GM12878 (cell line): ENCODE measurements around the gene AQP7. TPM values are rescaled to one million over a fixed set of nuclear protein-coding genes. Genes with fewer than 3 reads are reported as not detected.

Experiments used
- ATAC-seq: fragments of 200-7000 bp; cut with Tn5 transposase; 3 replicates; pipeline ENCODE4 v1.9.1; 2020; ENCODE audit warnings: mild to moderate bottlenecking, moderate library complexity
- BruUV-seq: library from RNA; stranded (reverse); fragments of 400-500 nt; replicated peaks from 2 replicates; lab custom pipeline; 2021; lab: Mats Ljungman, UMichigan
- CTCF ChIA-PET: fragments of 300-600 bp; sonication (Branson Sonifier 250); formaldehyde crosslinking; extraction: SDS; loops from one replicate; lab custom pipeline; 2021; ENCODE audit warnings: inconsistent platforms; lab: Yijun Ruan, JAX
- POLR2A ChIA-PET: fragments of 350-600 bp; formaldehyde crosslinking; extraction: SDS; loops from one replicate; lab custom pipeline; 2021; ENCODE audit warnings: inconsistent platforms; lab: Charles Lee
- RAD21 ChIA-PET: fragments of 300-600 bp; sonication (Branson Sonifier 250); formaldehyde crosslinking; loops from one replicate; lab custom pipeline; 2023; ENCODE audit warnings: antibody characterized with exemption; ENCODE audit not compliant: unreplicated experiment; lab: Charles Lee
- SMC1A ChIA-PET: fragments of 300-600 bp; sonication (Branson Sonifier 250); formaldehyde crosslinking; loops from one replicate; lab custom pipeline; 2023; ENCODE audit not compliant: unreplicated experiment, uncharacterized antibody; lab: Charles Lee
- DNase-seq: peaks from one replicate; pipeline ENCODE4 v3.0.0-alpha.2; 2011; ENCODE audit warnings: low read depth, low spot score
- FAIRE-seq: peaks from 3 replicates; lab custom pipeline; 2011; peaks lifted over from hg19 to GRCh38; lab: Jason Lieb, UNC
- H2AFZ ChIP-seq: 2 replicates; pipeline ENCODE4 v1.6.0; 2011; ENCODE audit warnings: low read depth, low read length, control low read depth; ENCODE audit not compliant: control insufficient read depth
- H3K27ac ChIP-seq: 2 replicates; pipeline ENCODE4 v1.5.1; 2011; ENCODE audit warnings: control low read depth; ENCODE audit not compliant: control insufficient read depth, insufficient read depth
- H3K27me3 ChIP-seq, 2 experiments: replicated peaks in 1 of 2; 2 replicates each; pipeline versions ENCODE4 v1.6.0 to v1.6.1; 2011; ENCODE audit warnings: low read length in 1 of 2; ENCODE audit not compliant: control insufficient read depth in 2 of 2, insufficient read depth in 2 of 2
- H3K36me3 ChIP-seq, 2 experiments: 2 replicates each; pipeline ENCODE4 v1.5.1; 2011; ENCODE audit warnings: low read length in 1 of 2; ENCODE audit not compliant: control insufficient read depth in 2 of 2, insufficient read depth in 2 of 2
- H3K4me1 ChIP-seq: 2 replicates; pipeline ENCODE4 v1.6.1; 2011; ENCODE audit warnings: mild to moderate bottlenecking, low read length, moderate library complexity, mixed read lengths; ENCODE audit not compliant: control insufficient read depth, insufficient read depth
- H3K4me2 ChIP-seq: 2 replicates; pipeline ENCODE4 v1.6.0; 2011; ENCODE audit warnings: control low read depth; ENCODE audit not compliant: control insufficient read depth, insufficient read depth
- H3K4me3 ChIP-seq: fragments of 200-600 bp; sonication (generic); 2 replicates; pipeline ENCODE4 v1.5.1; 2016
- H3K79me2 ChIP-seq: 2 replicates; pipeline ENCODE4 v1.6.0; 2011; ENCODE audit warnings: low read length; ENCODE audit not compliant: control insufficient read depth, insufficient read depth
- H3K9ac ChIP-seq: 2 replicates; pipeline ENCODE4 v1.8.0; 2011; ENCODE audit warnings: low read length, control low read depth, mixed read lengths; ENCODE audit not compliant: control insufficient read depth, insufficient read depth
- H3K9me3 ChIP-seq: replicated peaks from 3 replicates; pipeline ENCODE4 v1.5.1; 2011; ENCODE audit warnings: mild to moderate bottlenecking, low read length; ENCODE audit not compliant: control insufficient read depth, insufficient read depth
- H4K20me1 ChIP-seq: 2 replicates; pipeline ENCODE4 v1.6.0; 2011; ENCODE audit not compliant: control insufficient read depth, insufficient read depth
- ASH2L ChIP-seq: fragments of 300-600, 200-600 bp; sonication (generic); IDR thresholded peaks from 2 replicates; pipeline ENCODE4 v1.6.1; 2017; ENCODE audit warnings: low read depth, mild to moderate bottlenecking, borderline replicate concordance
- ATF7 ChIP-seq: fragments of 450-650 bp; IDR thresholded peaks from 2 replicates; pipeline ENCODE4 v1.6.1; 2016; ENCODE audit warnings: low read depth, mild to moderate bottlenecking
- ETV6 ChIP-seq, 2 experiments: fragments of 450-650 bp in 1 of 2; IDR thresholded peaks in 1 of 2; conservative IDR thresholded peaks in 1 of 2; 2 replicates each; pipeline ENCODE4 v1.6.1; 2014; ENCODE audit warnings: antibody characterized with exemption in 1 of 2, borderline replicate concordance in 1 of 2, low read depth in 1 of 2, mild to moderate bottlenecking in 1 of 2, moderate library complexity in 1 of 2
- KDM1A ChIP-seq: fragments of 200-600 bp; sonication (generic); IDR thresholded peaks from 2 replicates; pipeline ENCODE4 v1.6.1; 2016; ENCODE audit warnings: borderline replicate concordance
- PAX8 ChIP-seq: fragments of 450-650 bp; IDR thresholded peaks from 2 replicates; pipeline ENCODE4 v1.6.1; 2017; ENCODE audit warnings: mild to moderate bottlenecking, moderate library complexity
- POLR2AphosphoS2 ChIP-seq: IDR thresholded peaks from 2 replicates; pipeline ENCODE4 v1.6.1; 2011; ENCODE audit warnings: low read depth, mild to moderate bottlenecking, low read length, improper control_type of control experiment, moderate library complexity
- RAD51 ChIP-seq: fragments of 450-650 bp; IDR thresholded peaks from 2 replicates; pipeline ENCODE4 v1.6.1; 2016; ENCODE audit warnings: moderate library complexity, mild to moderate bottlenecking, inconsistent platforms
- RBBP5 ChIP-seq: fragments of 200-600 bp; sonication (generic); conservative IDR thresholded peaks from 2 replicates; pipeline ENCODE4 v1.6.1; 2016
- RELA ChIP-seq: fragments of 450-650 bp; IDR thresholded peaks from 2 replicates; pipeline ENCODE4 v1.8.0; 2014; ENCODE audit warnings: borderline replicate concordance; ENCODE audit not compliant: partially characterized antibody
- SMAD5 ChIP-seq: IDR thresholded peaks from 2 replicates; pipeline ENCODE4 v1.6.1; 2016; ENCODE audit warnings: antibody characterized with exemption, low read depth
- STAT3 ChIP-seq: IDR thresholded peaks from 2 replicates; pipeline ENCODE4 v1.6.1; 2011; ENCODE audit warnings: low read depth, low read length, improper control_type of control experiment
- TCF3 ChIP-seq: IDR thresholded peaks from 2 replicates; pipeline ENCODE4 v1.6.1; 2012; ENCODE audit warnings: low read depth, mild to moderate bottlenecking, low read length, borderline replicate concordance; ENCODE audit not compliant: insufficient read depth
- WGBS: methylation state at CpG from one replicate; pipeline ENCODE4 v1.1.6; 2016; ENCODE audit warnings: low lambda C conversion rate; ENCODE audit not compliant: insufficient replicate concordance, insufficient coverage; ENCODE audit errors: missing lambda C conversion rate; 5-methylcytosine and 5-hydroxymethylcytosine counted together
- in situ Hi-C: fragments of 300-500 bp; cut with MboI; formaldehyde crosslinking; loops from 9 replicates; pipeline ENCODE4 v1.14.3; 2018; ENCODE audit warnings: mixed read lengths
- intact Hi-C: fragments of 100-400 bp; cut with micrococcal nuclease; formaldehyde crosslinking; loops from one replicate; pipeline ENCODE4 v1.14.2; 2022; ENCODE audit not compliant: unreplicated experiment
- polyA plus RNA-seq, 11 experiments: library from polyadenylated mRNA; depleted of rRNA in 4 of 11; unstranded in 6 of 11; stranded (reverse) in 5 of 11; fragments of >200 nt; fragmentation: Nextera tagmentation in 4 of 11; fragmentation: Illumina TruSeq in 1 of 11; extraction: Ambion mirVana in 4 of 11; extraction: Trizol in 1 of 11; gene quantifications; 1 replicate in 1 of 11; 2 replicates in 10 of 11; pipeline versions ENCODE4 v1.2.1 to v1.2.3, GENCODE V29; 2011 to 2016; ENCODE audit warnings: inconsistent platforms in 2 of 11, missing spikeins in 2 of 11, low read depth in 1 of 11
- total RNA-seq, 4 experiments: library from RNA; depleted of rRNA in 3 of 4; stranded (reverse); fragments of >200 nt in 3 of 4; fragmentation: Illumina TruSeq in 1 of 4; extraction: Trizol in 1 of 4; gene quantifications; 2 replicates each; pipeline versions ENCODE4 v1.2.1 to v1.2.3, GENCODE V29; 2013 to 2021
- TF ChIP-seq, protein P1 (sequence below): IDR thresholded peaks from 2 replicates; pipeline ENCODE4 v1.6.1; 2011; ENCODE audit warnings: low read depth, low read length, improper control_type of control experiment, borderline replicate concordance
- TF ChIP-seq, protein P2 (sequence below): IDR thresholded peaks from 2 replicates; pipeline ENCODE4 v1.6.1; 2011; ENCODE audit warnings: low read depth, mild to moderate bottlenecking, low read length, moderate library complexity, borderline replicate concordance; ENCODE audit errors: extremely low read depth
- TF ChIP-seq, protein P3 (sequence below): fragments of 450-650 bp; IDR thresholded peaks from 2 replicates; pipeline ENCODE4 v1.6.1; 2016; ENCODE audit warnings: mild to moderate bottlenecking
- TF ChIP-seq, protein P4 (sequence below): fragments of 450-650 bp; IDR thresholded peaks from 2 replicates; pipeline ENCODE4 v1.6.1; 2017; ENCODE audit warnings: mild to moderate bottlenecking, low read depth, inconsistent platforms; ENCODE audit not compliant: poor library complexity, severe bottlenecking
- TF ChIP-seq, protein P5 (sequence below): fragments of 150-350 bp; IDR thresholded peaks from 2 replicates; pipeline ENCODE4 v1.6.1; 2014; ENCODE audit warnings: mild to moderate bottlenecking, low read depth, low read length

Gene AQP7
- total and polyA plus RNA-seq, 10 of the 15 experiments (the other 5 are each of a cell fraction or from before 2014, with no cell fraction given) = 0.04 to 0.18 (median 0.04) TPM; not detected in 7

DNA sequence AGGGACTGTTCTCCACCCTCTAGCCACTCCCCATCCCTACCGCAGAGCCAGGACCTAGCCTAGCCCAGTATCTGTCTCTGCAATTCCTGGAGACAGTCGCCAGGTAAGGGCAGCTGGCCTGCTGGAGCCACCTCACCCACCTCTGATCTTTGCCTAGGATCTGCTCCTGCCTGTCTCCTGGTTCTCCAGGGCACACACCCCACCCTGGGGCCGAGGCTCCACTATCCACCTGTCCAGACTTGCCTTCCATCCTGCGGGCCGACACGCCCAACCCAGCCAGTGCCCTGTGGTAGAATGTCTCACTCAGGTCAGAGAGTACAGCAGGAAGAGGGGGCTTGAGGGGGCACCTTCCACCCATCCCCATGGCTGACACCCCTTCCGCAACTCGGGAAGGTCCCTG is 15.7 kb upstream of the AQP7 start:
- no peaks in the 10 kb centered on the region for H3K79me2 ChIP-seq
- no peaks in the 10 kb centered on the region for H4K20me1 ChIP-seq
- no peaks in the 10 kb centered on the region; a peak in 1 of 4 replicates for H3K27me3 ChIP-seq
- FAIRE-seq (no peak), DNase-seq (no peak)
- POLR2A ChIA-PET = no interaction called here
- CTCF ChIA-PET = interaction anchor here (10.1 kb wide), 1 partner anchor 32 kb away, joined by 113 read pairs; the partner anchor contains the start of gene AQP3
- H3K4me3 ChIP-seq = no peak overlapping the region
- TF ChIP-seq, protein P1, sequence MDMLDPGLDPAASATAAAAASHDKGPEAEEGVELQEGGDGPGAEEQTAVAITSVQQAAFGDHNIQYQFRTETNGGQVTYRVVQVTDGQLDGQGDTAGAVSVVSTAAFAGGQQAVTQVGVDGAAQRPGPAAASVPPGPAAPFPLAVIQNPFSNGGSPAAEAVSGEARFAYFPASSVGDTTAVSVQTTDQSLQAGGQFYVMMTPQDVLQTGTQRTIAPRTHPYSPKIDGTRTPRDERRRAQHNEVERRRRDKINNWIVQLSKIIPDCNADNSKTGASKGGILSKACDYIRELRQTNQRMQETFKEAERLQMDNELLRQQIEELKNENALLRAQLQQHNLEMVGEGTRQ = no peak
- TF ChIP-seq STAT3 (no peak), TCF3 (no peak), RELA (no peak), PAX8 (no peak), POLR2AphosphoS2 (no peak), ATF7 (no peak), RAD51 (no peak), ASH2L (no peak), SMAD5 (no peak), ETV6 (conservative IDR thresholded peaks at IDR 0.05 in 1 of 2, IDR thresholded peaks at IDR 0.05 in 1 of 2; ENCODE audit: borderline replicate concordance in 1 of 2, low read depth in 1 of 2) (no peak), KDM1A (no peak), RBBP5 (no peak)
- TF ChIP-seq, protein P2, sequence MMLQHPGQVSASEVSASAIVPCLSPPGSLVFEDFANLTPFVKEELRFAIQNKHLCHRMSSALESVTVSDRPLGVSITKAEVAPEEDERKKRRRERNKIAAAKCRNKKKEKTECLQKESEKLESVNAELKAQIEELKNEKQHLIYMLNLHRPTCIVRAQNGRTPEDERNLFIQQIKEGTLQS = no peak
- TF ChIP-seq, protein P3, sequence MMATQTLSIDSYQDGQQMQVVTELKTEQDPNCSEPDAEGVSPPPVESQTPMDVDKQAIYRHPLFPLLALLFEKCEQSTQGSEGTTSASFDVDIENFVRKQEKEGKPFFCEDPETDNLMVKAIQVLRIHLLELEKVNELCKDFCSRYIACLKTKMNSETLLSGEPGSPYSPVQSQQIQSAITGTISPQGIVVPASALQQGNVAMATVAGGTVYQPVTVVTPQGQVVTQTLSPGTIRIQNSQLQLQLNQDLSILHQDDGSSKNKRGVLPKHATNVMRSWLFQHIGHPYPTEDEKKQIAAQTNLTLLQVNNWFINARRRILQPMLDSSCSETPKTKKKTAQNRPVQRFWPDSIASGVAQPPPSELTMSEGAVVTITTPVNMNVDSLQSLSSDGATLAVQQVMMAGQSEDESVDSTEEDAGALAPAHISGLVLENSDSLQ = no peak
- TF ChIP-seq, protein P4, sequence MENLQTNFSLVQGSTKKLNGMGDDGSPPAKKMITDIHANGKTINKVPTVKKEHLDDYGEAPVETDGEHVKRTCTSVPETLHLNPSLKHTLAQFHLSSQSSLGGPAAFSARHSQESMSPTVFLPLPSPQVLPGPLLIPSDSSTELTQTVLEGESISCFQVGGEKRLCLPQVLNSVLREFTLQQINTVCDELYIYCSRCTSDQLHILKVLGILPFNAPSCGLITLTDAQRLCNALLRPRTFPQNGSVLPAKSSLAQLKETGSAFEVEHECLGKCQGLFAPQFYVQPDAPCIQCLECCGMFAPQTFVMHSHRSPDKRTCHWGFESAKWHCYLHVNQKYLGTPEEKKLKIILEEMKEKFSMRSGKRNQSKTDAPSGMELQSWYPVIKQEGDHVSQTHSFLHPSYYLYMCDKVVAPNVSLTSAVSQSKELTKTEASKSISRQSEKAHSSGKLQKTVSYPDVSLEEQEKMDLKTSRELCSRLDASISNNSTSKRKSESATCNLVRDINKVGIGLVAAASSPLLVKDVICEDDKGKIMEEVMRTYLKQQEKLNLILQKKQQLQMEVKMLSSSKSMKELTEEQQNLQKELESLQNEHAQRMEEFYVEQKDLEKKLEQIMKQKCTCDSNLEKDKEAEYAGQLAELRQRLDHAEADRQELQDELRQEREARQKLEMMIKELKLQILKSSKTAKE = no peak
- TF ChIP-seq, protein P5, sequence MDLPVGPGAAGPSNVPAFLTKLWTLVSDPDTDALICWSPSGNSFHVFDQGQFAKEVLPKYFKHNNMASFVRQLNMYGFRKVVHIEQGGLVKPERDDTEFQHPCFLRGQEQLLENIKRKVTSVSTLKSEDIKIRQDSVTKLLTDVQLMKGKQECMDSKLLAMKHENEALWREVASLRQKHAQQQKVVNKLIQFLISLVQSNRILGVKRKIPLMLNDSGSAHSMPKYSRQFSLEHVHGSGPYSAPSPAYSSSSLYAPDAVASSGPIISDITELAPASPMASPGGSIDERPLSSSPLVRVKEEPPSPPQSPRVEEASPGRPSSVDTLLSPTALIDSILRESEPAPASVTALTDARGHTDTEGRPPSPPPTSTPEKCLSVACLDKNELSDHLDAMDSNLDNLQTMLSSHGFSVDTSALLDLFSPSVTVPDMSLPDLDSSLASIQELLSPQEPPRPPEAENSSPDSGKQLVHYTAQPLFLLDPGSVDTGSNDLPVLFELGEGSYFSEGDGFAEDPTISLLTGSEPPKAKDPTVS = no peak
- TF ChIP-seq, all 136 proteins: peak for 0
- no peaks in the 10 kb centered on the region for H3K4me1 ChIP-seq
- in situ Hi-C loops = no loop called here
- H3K27ac ChIP-seq = no peak overlapping the region
- 40% methylated on average over 8 of the region's 8 CpGs for WGBS
- ChIA-PET RAD21 (no interaction called here), SMC1A (no interaction called here)
- ATAC-seq = no peak
- no peak overlapping the region for H2AFZ ChIP-seq
- no peaks in the 10 kb centered on the region for H3K9me3 ChIP-seq
- no TSS peak for BruUV-seq
- no peak overlapping the region for H3K9ac ChIP-seq
- no peak overlapping the region for H3K4me2 ChIP-seq
- intact Hi-C loops = no loop called here
- H3K36me3 ChIP-seq = no peaks in the 10 kb centered on the region
